Measurements from ENCODE around the gene ANKRD22.

ANKRD22 gene

DNA sequence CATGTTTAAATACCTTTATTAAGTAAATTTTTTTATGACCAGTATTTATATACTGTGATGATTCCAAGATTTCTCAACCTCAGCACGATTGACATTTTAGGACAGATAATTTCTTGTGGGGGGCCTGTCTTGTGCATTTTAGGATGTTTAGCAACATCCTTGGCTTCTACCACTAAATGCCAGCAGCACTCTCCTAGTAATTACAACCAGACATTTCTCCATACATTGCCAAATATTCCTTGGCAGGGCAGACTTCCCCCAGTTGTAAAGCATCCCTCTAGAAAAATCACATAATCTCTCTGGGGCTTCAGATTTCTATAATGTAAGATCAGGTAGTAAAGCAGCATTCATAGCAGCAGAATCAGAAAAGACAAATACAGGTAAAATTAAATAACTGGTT is 56.9 kb downstream of the ANKRD22 start:
- Histone ChIP-seq H3K4me1 (ENCODE audit: control insufficient read depth in 1 of 2, insufficient read depth in 1 of 2, low read depth in 1 of 2, low read length in 1 of 2) (peaks cover 23 to 25% of the 10 kb centered on the region in 2 experiments), H3K27ac (no peak overlapping the region), H3K4me3 (ENCODE audit: low read depth in 1 of 2, low read length in 1 of 2) (no peak overlapping the region), H3K36me3 (no peaks in the 10 kb centered on the region), H3K9me3 (no peaks in the 10 kb centered on the region), H3K27me3 (peaks cover 74% of the 10 kb centered on the region)
- TF ChIP-seq, protein P1, sequence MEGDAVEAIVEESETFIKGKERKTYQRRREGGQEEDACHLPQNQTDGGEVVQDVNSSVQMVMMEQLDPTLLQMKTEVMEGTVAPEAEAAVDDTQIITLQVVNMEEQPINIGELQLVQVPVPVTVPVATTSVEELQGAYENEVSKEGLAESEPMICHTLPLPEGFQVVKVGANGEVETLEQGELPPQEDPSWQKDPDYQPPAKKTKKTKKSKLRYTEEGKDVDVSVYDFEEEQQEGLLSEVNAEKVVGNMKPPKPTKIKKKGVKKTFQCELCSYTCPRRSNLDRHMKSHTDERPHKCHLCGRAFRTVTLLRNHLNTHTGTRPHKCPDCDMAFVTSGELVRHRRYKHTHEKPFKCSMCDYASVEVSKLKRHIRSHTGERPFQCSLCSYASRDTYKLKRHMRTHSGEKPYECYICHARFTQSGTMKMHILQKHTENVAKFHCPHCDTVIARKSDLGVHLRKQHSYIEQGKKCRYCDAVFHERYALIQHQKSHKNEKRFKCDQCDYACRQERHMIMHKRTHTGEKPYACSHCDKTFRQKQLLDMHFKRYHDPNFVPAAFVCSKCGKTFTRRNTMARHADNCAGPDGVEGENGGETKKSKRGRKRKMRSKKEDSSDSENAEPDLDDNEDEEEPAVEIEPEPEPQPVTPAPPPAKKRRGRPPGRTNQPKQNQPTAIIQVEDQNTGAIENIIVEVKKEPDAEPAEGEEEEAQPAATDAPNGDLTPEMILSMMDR (IDR thresholded peaks at IDR 0.05) = no peak

GRCh38 chr10:88793712-88794299 is 57.8 kb downstream of the ANKRD22 start:
- peaks cover 23 to 25% of the 10 kb centered on the region in 2 experiments for H3K4me1 ChIP-seq (ENCODE audit: control insufficient read depth in 1 of 2, insufficient read depth in 1 of 2, low read depth in 1 of 2, low read length in 1 of 2)
- no peaks in the 10 kb centered on the region for H3K9me3 ChIP-seq
- peaks cover 66% of the 10 kb centered on the region for H3K27me3 ChIP-seq
- no peak overlapping the region for H3K4me3 ChIP-seq (ENCODE audit: low read depth in 1 of 2, low read length in 1 of 2)
- no peaks in the 10 kb centered on the region for H3K36me3 ChIP-seq
- H3K27ac ChIP-seq = no peak overlapping the region
- TF ChIP-seq, protein P1 (IDR thresholded peaks at IDR 0.05) = no peak

- TF ChIP-seq, protein P1 (IDR thresholded peaks at IDR 0.05) = peak; percentile 19
- no peaks in the 10 kb centered on the region for H3K9me3 ChIP-seq
- H3K27ac ChIP-seq = peak overlapping the region; percentile 71
- H3K4me1 ChIP-seq (ENCODE audit: control insufficient read depth in 1 of 2, insufficient read depth in 1 of 2, low read depth in 1 of 2, low read length in 1 of 2) = peaks cover 23 to 25% of the 10 kb centered on the region in 2 experiments
- H3K4me3 ChIP-seq (ENCODE audit: low read depth in 1 of 2, low read length in 1 of 2) = peak overlapping the region in 1 of 2 experiments; percentile 33
- peaks cover 64% of the 10 kb centered on the region for H3K27me3 ChIP-seq
- H3K36me3 ChIP-seq = no peaks in the 10 kb centered on the region
Observed at GRCh38 chr10:88792661-88793060, 59.0 kb downstream of the ANKRD22 start.

DNA sequence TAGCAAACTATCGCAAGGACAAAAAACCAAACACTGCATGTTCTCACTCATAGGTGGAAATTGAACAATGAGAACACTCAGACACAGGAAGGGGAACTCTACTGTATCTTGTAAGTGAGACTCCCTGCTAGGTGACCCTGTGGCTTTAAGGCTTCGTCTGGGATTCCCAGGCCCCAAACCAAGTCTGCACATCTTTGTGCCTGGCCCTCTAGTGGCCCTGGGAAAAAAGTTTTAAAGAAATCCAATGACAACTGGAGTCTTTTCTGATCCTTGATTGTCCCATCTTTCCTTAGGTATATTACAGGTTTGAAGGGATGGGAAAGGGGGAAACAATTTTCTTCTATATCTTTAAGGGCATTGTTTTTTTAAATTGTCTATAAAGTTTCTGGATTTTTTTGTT is 59.7 kb downstream of the ANKRD22 start:
- H3K27ac ChIP-seq = peak overlapping the region; percentile 71

GRCh38 chr10:88788924-88789323 is 62.7 kb downstream of the ANKRD22 start:
- TF ChIP-seq, protein P1 (IDR thresholded peaks at IDR 0.05) = no peak
- Histone ChIP-seq H3K4me3 (ENCODE audit: low read depth in 1 of 2, low read length in 1 of 2) (no peak overlapping the region), H3K9me3 (no peaks in the 10 kb centered on the region), H3K36me3 (no peaks in the 10 kb centered on the region), H3K27me3 (peaks cover 48% of the 10 kb centered on the region), H3K27ac (no peak overlapping the region), H3K4me1 (ENCODE audit: control insufficient read depth in 1 of 2, insufficient read depth in 1 of 2, low read depth in 1 of 2, low read length in 1 of 2) (peaks cover 18 to 20% of the 10 kb centered on the region in 2 experiments)

More for the DNA sequence above, 59.7 kb downstream of the ANKRD22 start:
- H3K4me1 ChIP-seq (ENCODE audit: control insufficient read depth in 1 of 2, insufficient read depth in 1 of 2, low read depth in 1 of 2, low read length in 1 of 2) = peaks cover 23 to 25% of the 10 kb centered on the region in 2 experiments
- H3K9me3 ChIP-seq = no peaks in the 10 kb centered on the region
- H3K27me3 ChIP-seq = peaks cover 64% of the 10 kb centered on the region
- H3K36me3 ChIP-seq = no peaks in the 10 kb centered on the region
- TF ChIP-seq, protein P1 (IDR thresholded peaks at IDR 0.05) = no peak
- H3K4me3 ChIP-seq (ENCODE audit: low read depth in 1 of 2, low read length in 1 of 2) = no peak overlapping the region
